Gastrocnemius medialis (tissue), 4 donors: ENCODE results near the gene TMEM174.

Experiments
- CTCF ChIP-seq, 5 experiments: fragments of 450-650 bp in 3 of 5; fragments of 200-600 bp in 2 of 5; sonication (generic) in 2 of 5; IDR thresholded peaks in 4 of 5; conservative IDR thresholded peaks in 1 of 5; 1 replicate in 4 of 5; 2 replicates in 1 of 5; pipeline ENCODE4 v1.5.1; 2016 to 2019; ENCODE audit warnings: antibody characterized with exemption in 5 of 5, mild to moderate bottlenecking in 3 of 5, moderate library complexity in 3 of 5
- POLR2A ChIP-seq, 2 donors: fragments of 450-650 bp; IDR thresholded peaks; one replicate each; pipeline ENCODE4 v1.6.1; 2017; ENCODE audit warnings: antibody characterized with exemption in 2 of 2, mild to moderate bottlenecking in 2 of 2, moderate library complexity in 2 of 2

DNA sequence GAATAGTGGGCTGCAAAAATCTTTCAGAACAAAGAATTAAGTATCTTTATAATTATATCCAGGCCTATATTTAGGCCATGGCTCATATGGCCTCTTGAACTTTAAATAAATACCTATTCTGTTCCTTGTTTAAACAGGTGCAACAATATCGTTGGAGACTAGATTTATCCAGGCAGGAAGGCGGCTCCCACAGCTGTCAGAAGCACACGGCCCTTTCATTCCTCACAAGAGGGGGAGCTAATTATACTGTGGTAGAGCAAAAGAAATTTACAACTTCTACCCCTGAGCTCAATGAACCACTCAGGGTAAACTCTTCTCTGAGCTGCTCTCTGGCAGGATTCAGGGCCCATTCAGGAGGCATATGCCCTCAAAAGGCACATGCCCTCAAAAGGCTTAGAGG lies 31.3 kb downstream of the TMEM174 start:
- TF ChIP-seq POLR2A (IDR thresholded peaks at IDR 0.05) (no peak), CTCF (IDR thresholded peaks at IDR 0.05 in 4 of 5, conservative IDR thresholded peaks at IDR 0.05 in 1 of 5) (no peak)
